Fibroblast of lung (primary cell): Measurements from ENCODE around the gene TMEM51.

Experiments used
- EZH2 ChIP-seq: IDR thresholded peaks from 2 replicates; pipeline ENCODE4 v1.5.1; 2012; ENCODE audit warnings: low read length, control low read depth, mild to moderate bottlenecking; ENCODE audit errors: missing control alignments
- TF ChIP-seq, protein P1 (sequence below), 2 donors: IDR thresholded peaks in 1 of 2; conservative IDR thresholded peaks in 1 of 2; 1 replicate in 1 of 2; 2 replicates in 1 of 2; pipeline ENCODE4 v1.5.1; 2011 to 2012; ENCODE audit warnings: low read length in 2 of 2, control low read depth in 1 of 2, inconsistent platforms in 1 of 2, low read depth in 1 of 2, mild to moderate bottlenecking in 1 of 2

DNA sequence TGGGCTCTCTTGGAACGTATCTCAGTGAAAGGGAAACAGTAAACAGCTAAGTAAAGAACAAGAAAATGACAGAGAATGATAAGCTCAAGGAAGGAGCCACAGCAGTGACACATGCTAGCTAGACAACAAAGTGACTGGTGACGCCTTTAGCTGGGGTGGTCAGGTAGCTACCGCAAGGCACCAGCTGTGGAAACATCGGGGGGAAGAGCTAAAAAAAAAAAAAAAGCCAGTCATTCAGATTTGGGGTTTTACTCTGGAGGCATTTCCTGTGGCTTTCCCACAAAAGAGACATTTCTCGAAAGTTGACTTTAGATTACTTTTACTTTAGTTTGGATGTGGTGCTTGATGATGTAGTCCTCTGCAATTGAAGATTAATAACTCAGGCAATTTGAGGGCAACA, 95.5 kb downstream of the TMEM51 start:
- TF ChIP-seq, protein P1, sequence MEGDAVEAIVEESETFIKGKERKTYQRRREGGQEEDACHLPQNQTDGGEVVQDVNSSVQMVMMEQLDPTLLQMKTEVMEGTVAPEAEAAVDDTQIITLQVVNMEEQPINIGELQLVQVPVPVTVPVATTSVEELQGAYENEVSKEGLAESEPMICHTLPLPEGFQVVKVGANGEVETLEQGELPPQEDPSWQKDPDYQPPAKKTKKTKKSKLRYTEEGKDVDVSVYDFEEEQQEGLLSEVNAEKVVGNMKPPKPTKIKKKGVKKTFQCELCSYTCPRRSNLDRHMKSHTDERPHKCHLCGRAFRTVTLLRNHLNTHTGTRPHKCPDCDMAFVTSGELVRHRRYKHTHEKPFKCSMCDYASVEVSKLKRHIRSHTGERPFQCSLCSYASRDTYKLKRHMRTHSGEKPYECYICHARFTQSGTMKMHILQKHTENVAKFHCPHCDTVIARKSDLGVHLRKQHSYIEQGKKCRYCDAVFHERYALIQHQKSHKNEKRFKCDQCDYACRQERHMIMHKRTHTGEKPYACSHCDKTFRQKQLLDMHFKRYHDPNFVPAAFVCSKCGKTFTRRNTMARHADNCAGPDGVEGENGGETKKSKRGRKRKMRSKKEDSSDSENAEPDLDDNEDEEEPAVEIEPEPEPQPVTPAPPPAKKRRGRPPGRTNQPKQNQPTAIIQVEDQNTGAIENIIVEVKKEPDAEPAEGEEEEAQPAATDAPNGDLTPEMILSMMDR (conservative IDR thresholded peaks at IDR 0.05 in 1 of 2, IDR thresholded peaks at IDR 0.05 in 1 of 2; ENCODE audit: low read depth in 1 of 2, low read length in 2 of 2), result no peak
- no peak for TF ChIP-seq EZH2
